A549 (cell line): ENCODE measurements around the gene PCSK6. TPM values are rescaled to one million over a fixed set of nuclear protein-coding genes. Genes with fewer than 3 reads are reported as not detected.

Experiments
- ATAC-seq, 2 experiments: fragments of 200-7000 bp in 1 of 2; fragments of >200 bp in 1 of 2; cut with Nextera tagmentation in 1 of 2; cut with Tn5 transposase in 1 of 2; 3 replicates each; pipeline versions ENCODE4 v1.8.0 to v1.9.1; 2018 to 2020; ENCODE audit warnings: mild to moderate bottlenecking in 1 of 2, moderate library complexity in 1 of 2
- CTCF ChIA-PET: fragments of 300-600 bp; sonication (Branson Sonifier 250); formaldehyde crosslinking; extraction: SDS; loops from one replicate; lab custom pipeline; 2021; ENCODE audit warnings: antibody characterized with exemption, inconsistent platforms; lab: Yijun Ruan, JAX
- POLR2A ChIA-PET: fragments of 350-600 bp; formaldehyde crosslinking; extraction: SDS; loops from one replicate; lab custom pipeline; 2021; ENCODE audit warnings: antibody characterized with exemption, inconsistent platforms; lab: Yijun Ruan, JAX
- DNase-seq, 2 experiments: peaks; one replicate each; pipeline versions ENCODE4 v3.0.0 to v3.0.0-alpha.2; 2011 to 2016; ENCODE audit warnings: low read depth in 1 of 2, low spot score in 1 of 2
- FAIRE-seq: peaks from 2 replicates; lab custom pipeline; 2011; peaks lifted over from hg19 to GRCh38; lab: Jason Lieb, UNC
- H3K27ac ChIP-seq, 2 experiments: fragments of >200 bp; sonication (Bioruptor Twin); formaldehyde crosslinking; 3 replicates each; pipeline ENCODE4 v1.5.1; 2016 to 2017
- H3K4me1 ChIP-seq: fragments of >200 bp; sonication (Bioruptor Twin); formaldehyde crosslinking; 3 replicates; pipeline ENCODE4 v1.6.1; 2016
- H3K4me2 ChIP-seq: fragments of >200 bp; sonication (Bioruptor Twin); formaldehyde crosslinking; 3 replicates; pipeline ENCODE4 v1.6.1; 2016
- H3K4me3 ChIP-seq: fragments of >200 bp; sonication (Bioruptor Twin); formaldehyde crosslinking; 3 replicates; pipeline ENCODE4 v1.5.1; 2016
- H3K9me3 ChIP-seq: fragments of >200 bp; sonication (Bioruptor Twin); formaldehyde crosslinking; 3 replicates; pipeline ENCODE4 v1.6.1; 2016
- ATOH8 ChIP-seq: fragments of 250-450 bp; sonication (Bioruptor Pico); IDR thresholded peaks from 2 replicates; pipeline ENCODE4 v1.5.0; 2020; ENCODE audit warnings: low read depth, mild to moderate bottlenecking, moderate library complexity
- BHLHE40 ChIP-seq: IDR thresholded peaks from 2 replicates; pipeline ENCODE4 v1.6.1; 2012; ENCODE audit warnings: low read depth, low read length, inconsistent platforms
- CHD4 ChIP-seq: fragments of 200-600 bp; sonication (generic); IDR thresholded peaks from 2 replicates; pipeline ENCODE4 v1.6.1; 2016; ENCODE audit warnings: antibody characterized with exemption, mild to moderate bottlenecking, borderline replicate concordance
- E2F6 ChIP-seq: IDR thresholded peaks from 2 replicates; pipeline ENCODE4 v1.6.1; 2012; ENCODE audit warnings: low read depth, borderline replicate concordance
- EHF ChIP-seq: fragments of 250-450 bp; sonication (Bioruptor Pico); IDR thresholded peaks from 2 replicates; pipeline ENCODE4 v1.5.0; 2020; ENCODE audit warnings: mild to moderate bottlenecking
- EP300 ChIP-seq, 2 experiments: fragments of >200 bp; sonication (Bioruptor Twin); formaldehyde crosslinking; IDR thresholded peaks; 2 replicates in 1 of 2; 3 replicates in 1 of 2; pipeline ENCODE4 v1.6.1; 2016 to 2017
- ESRRA ChIP-seq: fragments of 150-350 bp; IDR thresholded peaks from 2 replicates; pipeline ENCODE4 v1.6.1; 2014; ENCODE audit warnings: mild to moderate bottlenecking, low read length, borderline replicate concordance
- FOSB ChIP-seq: fragments of 250-450 bp; sonication (Bioruptor Pico); IDR thresholded peaks from 2 replicates; pipeline ENCODE4 v1.5.0; 2020; ENCODE audit warnings: mild to moderate bottlenecking, moderate library complexity
- GATA3 ChIP-seq: IDR thresholded peaks from 2 replicates; pipeline ENCODE4 v1.6.1; 2012; ENCODE audit warnings: borderline replicate concordance
- HDAC2 ChIP-seq: fragments of 200-600 bp; sonication (generic); IDR thresholded peaks from 2 replicates; pipeline ENCODE4 v1.6.1; 2016
- HMGXB4 ChIP-seq: fragments of 250-450 bp; sonication (Bioruptor Pico); IDR thresholded peaks from 2 replicates; pipeline ENCODE4 v1.5.0; 2021; ENCODE audit warnings: mild to moderate bottlenecking, moderate library complexity, borderline replicate concordance
- HOXA7 ChIP-seq: fragments of 250-450 bp; sonication (Bioruptor Pico); IDR thresholded peaks from 2 replicates; pipeline ENCODE4 v1.5.0; 2020; ENCODE audit warnings: mild to moderate bottlenecking, moderate library complexity
- MAZ ChIP-seq: fragments of 150-350 bp; IDR thresholded peaks from 2 replicates; pipeline ENCODE4 v1.6.1; 2014; ENCODE audit warnings: antibody characterized with exemption, low read depth, low read length, borderline replicate concordance
- NPAS2 ChIP-seq: fragments of 250-450 bp; sonication (Bioruptor Pico); IDR thresholded peaks from 2 replicates; pipeline ENCODE4 v1.8.0; 2022; ENCODE audit warnings: mild to moderate bottlenecking, moderate library complexity, borderline replicate concordance
- NR3C1 ChIP-seq: fragments of >200 bp; sonication (Bioruptor Twin); formaldehyde crosslinking; IDR thresholded peaks from 3 replicates; pipeline ENCODE4 v1.6.1; 2017
- PBX3 ChIP-seq: IDR thresholded peaks from 2 replicates; pipeline ENCODE4 v1.6.1; 2012
- RAD21 ChIP-seq, 2 experiments: fragments of >200 bp in 1 of 2; sonication (Bioruptor Twin) in 1 of 2; formaldehyde crosslinking in 1 of 2; IDR thresholded peaks in 1 of 2; conservative IDR thresholded peaks in 1 of 2; 2 replicates in 1 of 2; 3 replicates in 1 of 2; pipeline ENCODE4 v1.6.1; 2012 to 2018; ENCODE audit warnings: inconsistent platforms in 1 of 2
- RCOR1 ChIP-seq: fragments of 150-350 bp; IDR thresholded peaks from 2 replicates; pipeline ENCODE4 v1.6.1; 2014; ENCODE audit warnings: antibody characterized with exemption, low read length, low read depth
- REST ChIP-seq: fragments of 200-600 bp; sonication (generic); IDR thresholded peaks from 2 replicates; pipeline ENCODE4 v1.6.1; 2016; ENCODE audit warnings: antibody characterized with exemption, mild to moderate bottlenecking, moderate library complexity
- RNF2 ChIP-seq: fragments of 200-600 bp; sonication (generic); IDR thresholded peaks from 2 replicates; pipeline ENCODE4 v1.6.1; 2016; ENCODE audit warnings: low read depth, mild to moderate bottlenecking, antibody characterized with exemption, moderate library complexity, borderline replicate concordance
- TFCP2L1 ChIP-seq: fragments of 250-450 bp; sonication (Bioruptor Pico); IDR thresholded peaks from 2 replicates; pipeline ENCODE4 v1.5.0; 2021; ENCODE audit warnings: mild to moderate bottlenecking
- TP53 ChIP-seq: fragments of 250-450 bp; sonication (Bioruptor Pico); IDR thresholded peaks from 2 replicates; pipeline ENCODE4 v1.5.0; 2021; ENCODE audit warnings: mild to moderate bottlenecking, moderate library complexity
- ZFP36 ChIP-seq: fragments of 450-650 bp; IDR thresholded peaks from 2 replicates; pipeline ENCODE4 v1.6.1; 2014; ENCODE audit warnings: borderline replicate concordance; ENCODE audit not compliant: partially characterized antibody
- ZSCAN20 ChIP-seq: fragments of 250-450 bp; sonication (Bioruptor Pico); IDR thresholded peaks from 2 replicates; pipeline ENCODE4 v1.8.0; 2022; ENCODE audit warnings: mild to moderate bottlenecking, moderate library complexity
- WGBS: methylation state at CpG from one replicate; pipeline ENCODE4 v1.1.6; 2017; ENCODE audit errors: missing lambda C conversion rate; 5-methylcytosine and 5-hydroxymethylcytosine counted together
- polyA plus RNA-seq, 4 experiments: library from polyadenylated mRNA; depleted of rRNA in 3 of 4; stranded (reverse); fragments of >200 nt; fragmentation: RNase III in 1 of 4; extraction: RNeasy Plus Mini Kit Qiagen cat#74134 plus additional on column Dnase treatment in 1 of 4; gene quantifications; 2 replicates in 3 of 4; 3 replicates in 1 of 4; pipeline ENCODE4 v1.2.3, GENCODE V29; 2011 to 2017

PCSK6 gene
- polyA plus RNA-seq, 2 of the 4 experiments (the other 2 are of a cell fraction), result 10.0 to 15.2 TPM

- DNase-seq, result no peak
- no peaks in the 10 kb centered on the region for H3K4me1 ChIP-seq
- H3K27ac ChIP-seq, result no peak overlapping the region
- H3K9me3 ChIP-seq, result no peaks in the 10 kb centered on the region
- no peak overlapping the region for H3K4me2 ChIP-seq
- FAIRE-seq, result no peak
- no peak overlapping the region for H3K4me3 ChIP-seq
- no peak for ATAC-seq
- POLR2A ChIA-PET, result no interaction called here
- TF ChIP-seq HMGXB4 (CRISPR knock-in tag) (no peak), TFCP2L1 (no peak), RAD21 (conservative IDR thresholded peaks at IDR 0.05 in 1 of 2, IDR thresholded peaks at IDR 0.05 in 1 of 2) (no peak), TP53 (CRISPR knock-in tag) (no peak), ESRRA (no peak), NPAS2 (CRISPR knock-in tag) (no peak), EP300 (IDR thresholded peaks at IDR 0.05) (no peak)
- 62% methylated on average over 6 of the region's 6 CpGs for WGBS
- CTCF ChIA-PET, result interaction anchor here (0.6 to 2.4 kb wide), 8 partner anchors 10 to 242 kb away, joined by 3 to 8 read pairs (median 3); no protein-coding TSS in a partner anchor
Observed at GRCh38 chr15:101399431-101399830, 90.1 kb downstream of the PCSK6 start.

- DNase-seq (no peak), ATAC-seq (no peak), FAIRE-seq (no peak)
- CTCF ChIA-PET, result interaction anchor here (0.7 to 2.4 kb wide), 6 partner anchors 9 to 32 kb away, joined by 3 to 8 read pairs (median 4); no protein-coding TSS in a partner anchor
- WGBS, result 94% methylated on average over 24 of the region's 24 CpGs
- TF ChIP-seq GATA3 (no peak), PBX3 (no peak), RNF2 (no peak), EHF (no peak), ZFP36 (no peak), CHD4 (no peak)
- TF ChIP-seq, all 56 proteins: peak for 0
- Histone ChIP-seq H3K4me1 (no peaks in the 10 kb centered on the region), H3K4me3 (no peak overlapping the region), H3K27ac (no peak overlapping the region), H3K4me2 (no peak overlapping the region), H3K9me3 (no peaks in the 10 kb centered on the region)
- POLR2A ChIA-PET, result no interaction called here
Observed at GRCh38 chr15:101398247-101398646, 91.3 kb downstream of the PCSK6 start.

GRCh38 chr15:101397521-101398003 is 91.9 kb downstream of the PCSK6 start:
- FAIRE-seq (no peak), ATAC-seq (no peak; a peak in 1 of 6 replicates), DNase-seq (no peak)
- H3K9me3 ChIP-seq, result no peaks in the 10 kb centered on the region
- ChIA-PET CTCF (interaction anchor here (1.3 to 2.4 kb wide), 3 partner anchors 10 to 28 kb away, joined by 3 to 8 read pairs (median 4); no protein-coding TSS in a partner anchor), POLR2A (no interaction called here)
- TF ChIP-seq E2F6, result no peak
- no peak for TF ChIP-seq RCOR1
- no peak for TF ChIP-seq ZSCAN20 (CRISPR knock-in tag)
- TF ChIP-seq NR3C1, result no peak
- no peak for TF ChIP-seq BHLHE40
- TF ChIP-seq FOSB, result no peak
- no peak for TF ChIP-seq REST
- no peak for TF ChIP-seq ESRRA
- no peak for TF ChIP-seq ATOH8 (CRISPR knock-in tag)
- TF ChIP-seq PBX3, result no peak
- no peak for TF ChIP-seq HDAC2
- no peak for TF ChIP-seq HOXA7 (CRISPR knock-in tag)
- no peak for TF ChIP-seq MAZ
- H3K4me1 ChIP-seq, result no peaks in the 10 kb centered on the region
- 83% methylated on average over 8 of the region's 12 CpGs for WGBS
- no peak overlapping the region for H3K27ac ChIP-seq
- no peak overlapping the region for H3K4me2 ChIP-seq
- H3K4me3 ChIP-seq, result no peak overlapping the region
